ENCODE data around the gene ERICH2. TPM values are rescaled to one million over a fixed set of nuclear protein-coding genes. Genes with fewer than 3 reads are reported as not detected.

The ERICH2 gene
- total RNA-seq, 1 experiment from 2014 or later, result 2.4 TPM

DNA sequence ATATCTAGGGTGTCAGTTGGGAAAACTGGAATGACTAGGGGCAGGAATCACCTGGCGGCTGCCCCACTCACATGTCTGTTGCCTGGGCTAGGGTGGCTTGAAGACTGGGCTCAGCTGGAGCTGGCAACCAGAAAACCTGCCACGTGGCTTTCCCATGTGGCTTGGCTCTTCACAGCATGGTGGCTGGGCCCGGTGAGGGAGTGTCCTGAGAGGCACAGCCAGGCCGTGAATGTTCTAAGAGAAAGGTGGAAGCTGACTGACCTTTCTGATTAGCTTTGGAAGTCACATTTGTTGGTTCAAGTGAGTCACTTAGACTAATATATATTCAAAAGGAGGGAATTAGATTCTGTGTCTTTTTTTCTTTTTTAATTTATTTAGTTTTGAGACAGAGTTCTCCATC is 32.4 kb upstream of the ERICH2 start:
- Histone ChIP-seq H4K20me1 (ENCODE audit: insufficient read depth) (no peaks in the 10 kb centered on the region), H3K4me2 (ENCODE audit: low read length) (no peak overlapping the region), H3K9me2 (ENCODE audit: insufficient read depth) (no peaks in the 10 kb centered on the region), H3K9ac (ENCODE audit: low read length) (no peak overlapping the region), H3K27ac (ENCODE audit: low read depth, low read length) (no peak overlapping the region), H3K79me2 (ENCODE audit: insufficient read depth, low read length) (no peaks in the 10 kb centered on the region), H2AFZ (ENCODE audit: low read depth, low read length, poor library complexity, severe bottlenecking) (no peak overlapping the region), H3K36me3 (ENCODE audit: control insufficient read depth in 1 of 2, insufficient read depth in 2 of 2, low read length in 2 of 2) (no peaks in the 10 kb centered on the region), H3K4me3 (replicated peaks in 1 of 2; ENCODE audit: low read depth in 1 of 2, low read length in 2 of 2) (no peak overlapping the region), H3K27me3 (ENCODE audit: insufficient read depth, low read length) (no peaks in the 10 kb centered on the region), H3K9me3 (ENCODE audit: control insufficient read depth in 1 of 2, insufficient read depth in 1 of 2, low read depth in 1 of 2, low read length in 2 of 2) (no peaks in the 10 kb centered on the region), H3K4me1 (ENCODE audit: control insufficient read depth in 1 of 2, insufficient read depth in 2 of 2, low read length in 2 of 2) (peaks cover 8 to 18% of the 10 kb centered on the region in 2 experiments)
- ATAC-seq (no peak), DNase-seq (ENCODE audit: low read depth, low spot score) (no peak)
- intact Hi-C loops (cut with micrococcal nuclease), result no loop called here
- ChIA-PET POLR2A (no interaction called here), RAD21 (ENCODE audit: low non-redundant PET in 1 of 2, low total read pairs in 2 of 2, uncharacterized antibody in 2 of 2, unreplicated experiment in 2 of 2) (no interaction called here), CTCF (no interaction called here)
- BruUV-seq (replicated peaks), result no TSS peak
- TF ChIP-seq SRF (IDR thresholded peaks at IDR 0.05; ENCODE audit: low read depth) (no peak), SIN3A (IDR thresholded peaks at IDR 0.05; ENCODE audit: low read depth) (no peak), ZNF274 (IDR thresholded peaks at IDR 0.05; ENCODE audit: low read depth, low read length) (no peak)
- TF ChIP-seq, protein P1, sequence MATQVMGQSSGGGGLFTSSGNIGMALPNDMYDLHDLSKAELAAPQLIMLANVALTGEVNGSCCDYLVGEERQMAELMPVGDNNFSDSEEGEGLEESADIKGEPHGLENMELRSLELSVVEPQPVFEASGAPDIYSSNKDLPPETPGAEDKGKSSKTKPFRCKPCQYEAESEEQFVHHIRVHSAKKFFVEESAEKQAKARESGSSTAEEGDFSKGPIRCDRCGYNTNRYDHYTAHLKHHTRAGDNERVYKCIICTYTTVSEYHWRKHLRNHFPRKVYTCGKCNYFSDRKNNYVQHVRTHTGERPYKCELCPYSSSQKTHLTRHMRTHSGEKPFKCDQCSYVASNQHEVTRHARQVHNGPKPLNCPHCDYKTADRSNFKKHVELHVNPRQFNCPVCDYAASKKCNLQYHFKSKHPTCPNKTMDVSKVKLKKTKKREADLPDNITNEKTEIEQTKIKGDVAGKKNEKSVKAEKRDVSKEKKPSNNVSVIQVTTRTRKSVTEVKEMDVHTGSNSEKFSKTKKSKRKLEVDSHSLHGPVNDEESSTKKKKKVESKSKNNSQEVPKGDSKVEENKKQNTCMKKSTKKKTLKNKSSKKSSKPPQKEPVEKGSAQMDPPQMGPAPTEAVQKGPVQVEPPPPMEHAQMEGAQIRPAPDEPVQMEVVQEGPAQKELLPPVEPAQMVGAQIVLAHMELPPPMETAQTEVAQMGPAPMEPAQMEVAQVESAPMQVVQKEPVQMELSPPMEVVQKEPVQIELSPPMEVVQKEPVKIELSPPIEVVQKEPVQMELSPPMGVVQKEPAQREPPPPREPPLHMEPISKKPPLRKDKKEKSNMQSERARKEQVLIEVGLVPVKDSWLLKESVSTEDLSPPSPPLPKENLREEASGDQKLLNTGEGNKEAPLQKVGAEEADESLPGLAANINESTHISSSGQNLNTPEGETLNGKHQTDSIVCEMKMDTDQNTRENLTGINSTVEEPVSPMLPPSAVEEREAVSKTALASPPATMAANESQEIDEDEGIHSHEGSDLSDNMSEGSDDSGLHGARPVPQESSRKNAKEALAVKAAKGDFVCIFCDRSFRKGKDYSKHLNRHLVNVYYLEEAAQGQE (IDR thresholded peaks at IDR 0.05; ENCODE audit: low read depth), result no peak

DNA sequence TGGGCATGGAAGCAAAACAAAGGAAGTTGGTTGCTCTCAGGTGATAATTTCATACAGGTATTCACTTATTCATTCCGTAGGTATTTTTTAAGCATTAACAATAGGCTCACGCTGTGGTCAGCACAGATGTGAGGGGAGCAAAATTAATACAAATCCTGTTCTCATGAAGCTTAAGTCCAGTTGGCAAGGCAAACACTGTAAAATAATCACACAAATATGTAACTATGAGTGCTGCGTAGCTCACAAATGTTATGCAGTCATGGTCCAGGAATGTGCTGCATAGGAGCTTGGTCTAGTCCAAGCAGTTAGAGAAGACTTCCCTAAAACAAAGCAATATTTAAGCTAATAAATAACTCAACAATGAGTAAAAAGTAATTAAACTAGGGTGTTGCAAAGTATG is 31.1 kb upstream of the ERICH2 start:
- Histone ChIP-seq H3K9me3 (ENCODE audit: control insufficient read depth in 1 of 2, insufficient read depth in 1 of 2, low read depth in 1 of 2, low read length in 2 of 2) (no peaks in the 10 kb centered on the region), H2AFZ (ENCODE audit: low read depth, low read length, poor library complexity, severe bottlenecking) (peak overlapping the region; percentile 83), H3K79me2 (ENCODE audit: insufficient read depth, low read length) (no peaks in the 10 kb centered on the region), H3K27me3 (ENCODE audit: insufficient read depth, low read length) (no peaks in the 10 kb centered on the region), H3K9ac (ENCODE audit: low read length) (peak overlapping the region; percentile 20; the same call in 1 of the 2 replicates), H3K36me3 (ENCODE audit: control insufficient read depth in 1 of 2, insufficient read depth in 2 of 2, low read length in 2 of 2) (no peaks in the 10 kb centered on the region), H3K27ac (ENCODE audit: low read depth, low read length) (peak overlapping the region; percentile 19; the same call in 1 of the 2 replicates), H3K4me2 (ENCODE audit: low read length) (peak overlapping the region; percentile 55), H3K4me3 (replicated peaks in 1 of 2; ENCODE audit: low read depth in 1 of 2, low read length in 2 of 2) (peak overlapping the region in 1 of 2 experiments; percentile 32; a peak in 2 of 4 replicates), H3K4me1 (ENCODE audit: control insufficient read depth in 1 of 2, insufficient read depth in 2 of 2, low read length in 2 of 2) (peaks cover 8 to 18% of the 10 kb centered on the region in 2 experiments), H4K20me1 (ENCODE audit: insufficient read depth) (no peaks in the 10 kb centered on the region), H3K9me2 (ENCODE audit: insufficient read depth) (no peaks in the 10 kb centered on the region)
- DNase-seq (ENCODE audit: low read depth, low spot score) (peak; percentile 57), ATAC-seq (peak; percentile 91)
- intact Hi-C loops (cut with micrococcal nuclease), result no loop called here
- BruUV-seq (replicated peaks), result no TSS peak
- POLR2A ChIA-PET, result no interaction called here
- TF ChIP-seq CBX3 (IDR thresholded peaks at IDR 0.05; ENCODE audit: low read depth) (peak; percentile 27; the same call in 1 of the 2 replicates), FOSL1 (IDR thresholded peaks at IDR 0.05; ENCODE audit: low read depth) (peak; percentile 61), CEBPB (IDR thresholded peaks at IDR 0.05; ENCODE audit: low read depth) (0 out of 2 replicates have a peak, but pooled peaks have one; percentile 16), JUND (IDR thresholded peaks at IDR 0.05) (no peak)
- RAD21 ChIA-PET (ENCODE audit: low non-redundant PET in 1 of 2, low total read pairs in 2 of 2, uncharacterized antibody in 2 of 2, unreplicated experiment in 2 of 2), result no interaction called here
- CTCF ChIA-PET, result no interaction called here
